ENCODE results near the gene MKNK1. TPM values are rescaled to one million over a fixed set of nuclear protein-coding genes. Genes with fewer than 3 reads are reported as not detected.

MKNK1 gene
- total and polyA plus RNA-seq, 2 of the 8 experiments (the other 6 are each of a cell fraction or from before 2014, with no cell fraction given), result 13.9 to 21.5 TPM

- TF ChIP-seq SUZ12 (IDR thresholded peaks at IDR 0.05; ENCODE audit: low read length), result no peak
- TF ChIP-seq KDM4A (IDR thresholded peaks at IDR 0.05; ENCODE audit: low read depth, low read length, severe bottlenecking), result no peak
- TF ChIP-seq SAP30 (IDR thresholded peaks at IDR 0.05; ENCODE audit: insufficient read depth, insufficient replicate concordance, low read length), result no peak
- TF ChIP-seq RFX5 (IDR thresholded peaks at IDR 0.05; ENCODE audit: borderline replicate concordance, low read depth, low read length), result no peak
- no peak for TF ChIP-seq TEAD4 (IDR thresholded peaks at IDR 0.05; ENCODE audit: low read depth, low read length)
Observed at GRCh38 chr1:46521414-46521813, 82.7 kb downstream of the MKNK1 start (continued).

Measured in H1 (cell line).